Stimulated activated CD4-positive, alpha-beta T cell treated with anti-CD3 and anti-CD28 coated beads, Interleukin-4, amount 100 ng/mL, for 48 hours (primary cell): ENCODE data around the gene KLRB1.
"Not testable (repeated sequence)": the region's sequence is repeated elsewhere in the genome, so short reads cannot be mapped to it uniquely, and the experiment has no call there.

Source experiments
- DNase-seq, 2 donors: peaks; one replicate each; pipeline ENCODE4 v3.0.0-alpha.2; 2020; ENCODE audit warnings: low read depth in 2 of 2

The KLRB1 gene

GRCh38 chr12:9607716-9608115 is at the start of gene KLRB1:
KLRB1 (minus strand) TSS chr12:9607916; CDS start chr12:9607839, 77 bp downstream.
- no peak for DNase-seq

- DNase-seq: no peak
These were observed 43.6 kb upstream of the KLRB1 start for GRCh38 chr12:9651265-9651729.

- no peak for DNase-seq
These were observed 42.4 kb upstream of the KLRB1 start for GRCh38 chr12:9650151-9650576.

GRCh38 chr12:9649532-9649940 is 41.8 kb upstream of the KLRB1 start:
- DNase-seq: no peak

- no peak for DNase-seq
These were observed 41.2 kb upstream of the KLRB1 start for GRCh38 chr12:9648701-9649531.

- DNase-seq: peak; percentile 91
These were observed 40.3 kb upstream of the KLRB1 start for GRCh38 chr12:9647825-9648700.

- no peak for DNase-seq
These were observed 39.4 kb upstream of the KLRB1 start for GRCh38 chr12:9646794-9647781.

- DNase-seq: not testable (repeated sequence)
These were observed 37.4 kb upstream of the KLRB1 start for GRCh38 chr12:9644985-9645551.

GRCh38 chr12:9643266-9643660 is 35.5 kb upstream of the KLRB1 start:
- DNase-seq: no peak

- no peak for DNase-seq
These were observed 35.0 kb upstream of the KLRB1 start for GRCh38 chr12:9642606-9643265.

- DNase-seq: no peak
These were observed 32.3 kb upstream of the KLRB1 start for GRCh38 chr12:9640024-9640423.

- no peak for DNase-seq
These were observed 29.1 kb upstream of the KLRB1 start for GRCh38 chr12:9636851-9637206.

- no peak for DNase-seq
These were observed 28.6 kb upstream of the KLRB1 start for GRCh38 chr12:9636150-9636850.

GRCh38 chr12:9634969-9635754 is 27.4 kb upstream of the KLRB1 start:
- no peak for DNase-seq

GRCh38 chr12:9634177-9634803 is 26.6 kb upstream of the KLRB1 start:
- peak; percentile 68 to 76 for DNase-seq

GRCh38 chr12:9632766-9633165 is 25.1 kb upstream of the KLRB1 start:
- no peak for DNase-seq

GRCh38 chr12:9626821-9627220 is 19.1 kb upstream of the KLRB1 start:
- no peak for DNase-seq

GRCh38 chr12:9626291-9626690 is 18.6 kb upstream of the KLRB1 start:
- no peak for DNase-seq

GRCh38 chr12:9625019-9625418 is 17.3 kb upstream of the KLRB1 start:
- DNase-seq: no peak
